Karpas-422 (cell line): ENCODE results near the gene ACVR1C. TPM values are rescaled to one million over a fixed set of nuclear protein-coding genes. Genes with fewer than 3 reads are reported as not detected.
"Not testable (repeated sequence)": the region's sequence is repeated elsewhere in the genome, so short reads cannot be mapped to it uniquely, and the experiment has no call there.

Experiments used
- DNase-seq: peaks from one replicate; pipeline ENCODE4 v3.0.0-alpha.2; 2015
- H2AFZ ChIP-seq: fragments of 200-600 bp; sonication (generic); 2 replicates; pipeline ENCODE4 v1.6.1; 2014; ENCODE audit warnings: antibody characterized with exemption, low read length, mixed read lengths
- H3K27ac ChIP-seq: fragments of 200-600 bp; sonication (generic); 2 replicates; pipeline ENCODE4 v1.5.1; 2014; ENCODE audit warnings: mild to moderate bottlenecking, low read length, moderate library complexity
- H3K27me3 ChIP-seq: fragments of 200-600 bp; sonication (generic); 2 replicates; pipeline ENCODE4 v1.6.1; 2014; ENCODE audit warnings: low read length, mixed read lengths
- H3K36me3 ChIP-seq: fragments of 200-600 bp; sonication (generic); 2 replicates; pipeline ENCODE4 v1.6.1; 2014; ENCODE audit warnings: low read length, mixed read lengths; ENCODE audit not compliant: insufficient read depth
- H3K4me1 ChIP-seq: fragments of 200-600 bp; sonication (generic); 2 replicates; pipeline ENCODE4 v1.6.1; 2014; ENCODE audit warnings: mild to moderate bottlenecking, low read length, mixed read lengths
- H3K4me2 ChIP-seq: fragments of 200-600 bp; sonication (generic); 2 replicates; pipeline ENCODE4 v1.6.1; 2014; ENCODE audit warnings: low read length, low read depth, mild to moderate bottlenecking; ENCODE audit not compliant: poor library complexity, severe bottlenecking
- H3K4me3 ChIP-seq: fragments of 200-600 bp; sonication (generic); 2 replicates; pipeline ENCODE4 v1.5.1; 2014; ENCODE audit warnings: mild to moderate bottlenecking, antibody characterized with exemption, low read length, mixed read lengths
- H3K79me2 ChIP-seq: fragments of 200-600 bp; sonication (generic); 2 replicates; pipeline ENCODE4 v1.6.1; 2014; ENCODE audit warnings: mild to moderate bottlenecking, low read length, mixed read lengths
- H3K9ac ChIP-seq: fragments of 200-600 bp; sonication (generic); 2 replicates; pipeline ENCODE4 v1.6.0; 2014; ENCODE audit warnings: low read length
- H3K9me2 ChIP-seq: fragments of 200-600 bp; sonication (generic), shearing (Covaris generic); replicated peaks from 2 replicates; pipeline ENCODE4 v1.6.0; 2014; ENCODE audit warnings: mild to moderate bottlenecking, low read length, moderate library complexity; ENCODE audit not compliant: insufficient read depth
- H3K9me3 ChIP-seq: fragments of 300-700, 200-600 bp; sonication (generic); 2 replicates; pipeline ENCODE4 v1.6.1; 2014; ENCODE audit warnings: low read length, mixed read lengths
- H4K20me1 ChIP-seq: fragments of 200-600 bp; sonication (generic); 2 replicates; pipeline ENCODE4 v1.6.1; 2014; ENCODE audit warnings: mild to moderate bottlenecking, antibody characterized with exemption, low read length, low read depth; ENCODE audit not compliant: insufficient read depth
- total RNA-seq: library from RNA; depleted of rRNA; stranded (reverse); fragments of >200 nt; shearing (Covaris generic); gene quantifications from 2 replicates; pipeline ENCODE4 v1.2.3, GENCODE V29; 2014; ENCODE audit warnings: low replicate concordance

Gene ACVR1C
- total RNA-seq, 1 experiment from 2014 or later = not detected

DNA sequence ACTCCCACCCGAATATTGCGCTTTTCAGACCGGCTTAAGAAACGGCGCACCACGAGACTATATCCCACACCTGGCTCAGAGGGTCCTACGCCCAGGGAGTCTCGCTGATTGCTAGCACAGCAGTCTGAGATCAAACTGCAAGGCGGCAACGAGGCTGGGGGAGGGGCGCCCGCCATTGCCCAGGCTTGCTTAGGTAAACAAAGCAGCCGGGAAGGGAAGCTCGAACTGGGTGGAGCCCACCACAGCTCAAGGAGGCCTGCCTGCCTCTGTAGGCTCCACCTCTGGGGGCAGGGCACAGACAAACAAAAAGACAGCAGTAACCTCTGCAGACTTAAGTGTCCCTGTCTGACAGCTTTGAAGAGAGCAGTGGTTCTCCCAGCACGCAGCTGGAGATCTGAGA is 62.0 kb downstream of the ACVR1C start:
- not testable (repeated sequence) for H3K4me1 ChIP-seq, H4K20me1 ChIP-seq, H3K4me2 ChIP-seq, H3K79me2 ChIP-seq, H3K27ac ChIP-seq, H2AFZ ChIP-seq, H3K9ac ChIP-seq, H3K4me3 ChIP-seq, H3K27me3 ChIP-seq, DNase-seq, H3K9me2 ChIP-seq, H3K9me3 ChIP-seq, H3K36me3 ChIP-seq

DNA sequence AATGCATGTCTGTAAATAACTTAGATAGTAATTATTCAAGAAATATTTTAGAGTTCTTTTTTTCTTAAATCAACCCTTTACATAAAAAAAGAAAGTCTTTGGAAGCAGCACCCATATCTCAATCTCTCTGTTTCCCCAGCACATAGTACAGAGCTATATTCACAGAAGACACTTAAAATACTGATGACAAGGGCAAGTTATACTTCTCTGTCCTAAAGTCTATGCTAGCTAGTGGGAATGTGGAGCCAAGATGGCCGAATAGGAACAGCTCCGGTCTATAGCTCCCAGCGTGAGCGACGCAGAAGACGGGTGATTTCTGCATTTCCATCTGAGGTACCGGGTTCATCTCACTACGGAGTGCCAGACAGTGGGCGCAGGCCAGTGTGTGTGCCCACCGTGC is 62.6 kb downstream of the ACVR1C start:
- not testable (repeated sequence) for H3K79me2 ChIP-seq, H3K9ac ChIP-seq, H3K27ac ChIP-seq, H3K9me2 ChIP-seq, H3K36me3 ChIP-seq, H4K20me1 ChIP-seq, H3K4me1 ChIP-seq, H3K9me3 ChIP-seq, H3K27me3 ChIP-seq, DNase-seq, H3K4me3 ChIP-seq, H2AFZ ChIP-seq, H3K4me2 ChIP-seq

DNA sequence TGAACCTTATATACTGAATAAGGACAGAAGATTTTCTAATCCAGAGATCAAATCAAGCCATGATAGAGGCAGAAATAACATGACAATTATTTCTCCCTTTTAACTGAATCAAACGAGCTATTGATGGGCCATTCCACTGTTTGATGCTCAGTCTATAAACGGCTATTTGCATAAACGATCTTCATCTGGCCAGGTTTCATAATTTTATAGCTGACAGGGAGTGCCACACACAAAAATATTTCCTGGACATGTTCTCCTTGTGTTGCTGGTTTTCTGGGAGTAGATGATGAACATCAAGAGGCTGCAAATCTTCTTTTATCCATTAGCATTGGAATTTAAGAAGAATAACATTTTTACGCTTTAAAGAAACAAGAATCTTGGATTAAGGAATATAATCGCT is 63.1 kb downstream of the ACVR1C start:
- Histone ChIP-seq H3K27ac (no peak overlapping the region), H3K9ac (no peak overlapping the region), H3K4me1 (no peaks in the 10 kb centered on the region), H3K79me2 (no peaks in the 10 kb centered on the region), H3K36me3 (no peaks in the 10 kb centered on the region), H4K20me1 (no peaks in the 10 kb centered on the region), H2AFZ (no peak overlapping the region), H3K9me3 (no peaks in the 10 kb centered on the region), H3K4me3 (no peak overlapping the region), H3K4me2 (no peak overlapping the region), H3K9me2 (no peaks in the 10 kb centered on the region), H3K27me3 (no peaks in the 10 kb centered on the region)
- no peak for DNase-seq

DNA sequence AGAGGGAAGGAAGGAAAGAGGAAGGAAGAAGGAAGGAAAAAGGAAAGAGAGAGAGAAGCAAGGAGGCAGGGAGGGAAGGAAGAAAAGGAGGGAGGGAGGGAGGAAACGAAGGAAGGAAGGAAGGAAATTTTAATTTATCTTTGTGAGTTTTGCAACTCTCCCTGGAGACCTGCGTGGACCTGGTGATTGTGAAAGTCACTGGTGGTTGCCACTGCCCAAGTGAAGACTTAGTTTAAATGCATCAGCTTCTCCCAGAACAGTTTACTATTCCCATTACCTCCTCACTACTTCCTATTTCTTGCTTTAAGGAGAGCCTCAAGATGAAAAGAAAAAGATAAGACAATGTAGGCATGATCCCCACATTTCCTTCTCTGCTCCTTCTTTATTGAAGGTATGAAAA is 68.8 kb downstream of the ACVR1C start:
- no peak for DNase-seq
- Histone ChIP-seq H3K4me3 (no peak overlapping the region), H3K9ac (no peak overlapping the region), H3K79me2 (no peaks in the 10 kb centered on the region), H2AFZ (no peak overlapping the region), H3K27ac (no peak overlapping the region), H3K36me3 (no peaks in the 10 kb centered on the region), H3K9me2 (no peaks in the 10 kb centered on the region), H3K9me3 (no peaks in the 10 kb centered on the region), H3K27me3 (no peaks in the 10 kb centered on the region), H4K20me1 (no peaks in the 10 kb centered on the region), H3K4me1 (no peaks in the 10 kb centered on the region), H3K4me2 (no peak overlapping the region)

DNA sequence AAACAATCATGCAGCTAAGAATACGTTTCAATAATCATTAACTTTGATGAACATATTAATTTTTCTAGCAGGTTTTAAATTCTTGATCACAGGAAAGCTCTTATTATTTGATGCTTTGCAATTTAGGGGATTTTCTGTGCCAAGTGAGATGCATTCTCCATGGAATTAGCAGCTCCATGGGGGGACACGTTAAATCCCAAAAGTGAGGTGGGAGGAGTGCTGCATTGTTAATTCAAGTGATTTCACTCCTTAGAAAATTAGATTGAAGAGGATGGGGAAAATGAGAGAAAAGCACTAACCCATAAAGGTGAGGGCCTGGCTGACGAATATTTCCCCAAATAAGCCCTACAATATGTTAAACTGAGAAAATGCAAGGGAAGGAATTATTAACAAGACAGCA is 69.2 kb downstream of the ACVR1C start:
- Histone ChIP-seq H3K36me3 (no peaks in the 10 kb centered on the region), H3K27me3 (no peaks in the 10 kb centered on the region), H3K4me2 (no peak overlapping the region), H2AFZ (no peak overlapping the region), H3K9me2 (no peaks in the 10 kb centered on the region), H4K20me1 (no peaks in the 10 kb centered on the region), H3K27ac (no peak overlapping the region), H3K79me2 (no peaks in the 10 kb centered on the region), H3K4me3 (no peak overlapping the region), H3K9ac (no peak overlapping the region), H3K4me1 (no peaks in the 10 kb centered on the region), H3K9me3 (no peaks in the 10 kb centered on the region)
- DNase-seq = no peak

DNA sequence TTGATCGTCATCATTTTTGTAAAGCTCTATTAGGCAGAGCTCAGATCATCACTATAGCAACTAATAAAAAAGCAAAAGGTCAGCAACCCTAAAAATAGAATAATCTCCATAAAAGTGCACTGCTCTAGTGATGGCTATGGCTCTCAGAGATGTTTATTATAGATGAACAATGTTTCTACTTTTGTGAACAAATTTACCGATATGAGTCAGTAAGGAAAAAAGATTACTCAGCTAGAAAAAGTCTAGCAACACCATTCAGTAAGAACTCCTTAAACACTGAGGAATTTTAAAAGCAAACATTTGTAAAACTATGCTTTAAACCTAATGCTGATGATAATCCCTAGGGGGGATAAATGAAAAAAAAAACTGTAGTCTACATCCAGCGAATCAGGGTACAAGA is 69.6 kb downstream of the ACVR1C start:
- no peaks in the 10 kb centered on the region for H4K20me1 ChIP-seq
- no peaks in the 10 kb centered on the region for H3K79me2 ChIP-seq
- H3K4me3 ChIP-seq = no peak overlapping the region
- H3K27me3 ChIP-seq = no peaks in the 10 kb centered on the region
- H3K36me3 ChIP-seq = no peaks in the 10 kb centered on the region
- H3K9me2 ChIP-seq = no peaks in the 10 kb centered on the region
- H2AFZ ChIP-seq = no peak overlapping the region
- DNase-seq = no peak
- H3K9me3 ChIP-seq = no peaks in the 10 kb centered on the region
- H3K27ac ChIP-seq = no peak overlapping the region
- H3K4me1 ChIP-seq = no peaks in the 10 kb centered on the region
- no peak overlapping the region for H3K4me2 ChIP-seq
- H3K9ac ChIP-seq = no peak overlapping the region

DNA sequence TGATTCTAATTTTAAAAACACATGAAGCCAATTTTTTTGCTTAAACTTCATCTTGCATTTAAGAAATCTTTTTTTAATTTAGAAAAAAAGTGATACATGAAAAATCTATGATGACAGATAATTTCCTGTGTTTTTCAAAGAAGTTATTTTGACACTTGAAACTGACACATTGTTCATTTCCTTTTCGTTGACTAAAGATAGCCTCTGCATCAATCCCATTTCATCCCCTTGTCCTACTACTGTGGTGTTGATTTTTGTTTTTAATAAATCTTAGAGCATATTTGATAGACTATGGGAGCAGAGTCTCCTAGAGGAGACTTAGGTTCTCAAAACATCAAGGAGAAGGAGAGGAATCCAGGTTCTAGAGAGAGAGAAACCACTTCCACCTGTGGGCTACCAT is 70.9 kb downstream of the ACVR1C start:
- Histone ChIP-seq H3K9me2 (no peaks in the 10 kb centered on the region), H3K27me3 (no peaks in the 10 kb centered on the region), H3K4me1 (no peaks in the 10 kb centered on the region), H3K9ac (no peak overlapping the region), H3K4me2 (no peak overlapping the region), H4K20me1 (no peaks in the 10 kb centered on the region), H3K9me3 (no peaks in the 10 kb centered on the region), H3K36me3 (no peaks in the 10 kb centered on the region), H3K79me2 (no peaks in the 10 kb centered on the region), H3K4me3 (no peak overlapping the region), H3K27ac (no peak overlapping the region), H2AFZ (no peak overlapping the region)
- DNase-seq = no peak

DNA sequence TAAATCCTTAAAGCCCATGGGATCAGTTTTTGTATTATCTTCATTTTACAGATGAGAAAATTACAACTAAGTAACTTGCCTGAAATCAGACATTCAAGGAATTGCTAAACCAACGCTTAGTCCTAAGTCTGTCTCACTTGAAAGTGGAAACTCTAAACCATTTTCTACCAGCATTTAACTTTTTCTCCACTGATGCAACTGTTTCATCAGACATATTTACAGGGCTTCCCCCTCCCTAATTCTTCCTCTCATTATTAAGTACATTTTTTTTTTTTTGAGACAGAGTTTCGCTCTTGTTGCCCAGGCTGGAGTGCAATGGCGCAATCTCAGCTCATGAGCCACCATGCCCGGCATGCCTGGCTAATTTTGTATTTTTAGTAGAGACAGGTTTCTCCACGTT is 88.6 kb downstream of the ACVR1C start:
- no peaks in the 10 kb centered on the region for H3K4me1 ChIP-seq

DNA sequence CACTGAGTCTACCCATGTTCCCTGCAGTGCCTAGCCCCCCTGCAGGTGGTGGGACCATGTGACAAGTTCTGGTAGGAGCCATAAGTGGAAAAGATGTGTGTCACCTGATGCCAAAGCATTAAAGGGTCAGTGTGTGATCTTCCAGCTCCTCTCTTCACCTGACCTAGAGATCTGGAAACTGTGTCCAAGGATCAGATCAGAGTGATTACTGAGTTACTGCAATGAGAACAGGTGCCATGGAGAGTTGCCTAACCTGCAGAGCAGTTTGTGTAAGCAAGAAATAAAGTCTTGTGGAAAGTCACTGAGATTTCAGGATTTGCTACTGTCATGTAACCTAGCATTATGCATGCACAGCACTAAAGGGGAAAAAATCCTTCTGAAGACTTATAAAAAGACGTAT is 90.6 kb downstream of the ACVR1C start:
- no peaks in the 10 kb centered on the region for H3K27me3 ChIP-seq
- H3K9me3 ChIP-seq = no peaks in the 10 kb centered on the region
- H3K36me3 ChIP-seq = no peaks in the 10 kb centered on the region
- H3K27ac ChIP-seq = no peak overlapping the region
- no peak overlapping the region for H3K4me2 ChIP-seq
- no peaks in the 10 kb centered on the region for H4K20me1 ChIP-seq
- H3K9me2 ChIP-seq = no peaks in the 10 kb centered on the region
- no peak overlapping the region for H2AFZ ChIP-seq
- no peak overlapping the region for H3K9ac ChIP-seq
- no peaks in the 10 kb centered on the region for H3K4me1 ChIP-seq
- no peak for DNase-seq
- H3K4me3 ChIP-seq = no peak overlapping the region
- no peaks in the 10 kb centered on the region for H3K79me2 ChIP-seq

More for the DNA sequence above, 88.6 kb downstream of the ACVR1C start:
- no peaks in the 10 kb centered on the region for H3K27me3 ChIP-seq
- no peak overlapping the region for H3K4me2 ChIP-seq
- H3K4me3 ChIP-seq = no peak overlapping the region
- no peaks in the 10 kb centered on the region for H3K9me3 ChIP-seq
- no peaks in the 10 kb centered on the region for H3K79me2 ChIP-seq
- H2AFZ ChIP-seq = no peak overlapping the region
- no peaks in the 10 kb centered on the region for H3K9me2 ChIP-seq
- DNase-seq = no peak
- H3K9ac ChIP-seq = no peak overlapping the region
- no peak overlapping the region for H3K27ac ChIP-seq
- no peaks in the 10 kb centered on the region for H3K36me3 ChIP-seq
- H4K20me1 ChIP-seq = no peaks in the 10 kb centered on the region
